ENCODE measurements around the gene ZNF212. TPM values are rescaled to one million over a fixed set of nuclear protein-coding genes. Genes with fewer than 3 reads are reported as not detected.
"Not testable (repeated sequence)": the region's sequence is repeated elsewhere in the genome, so short reads cannot be mapped to it uniquely, and the experiment has no call there.

The ZNF212 gene
- total RNA-seq, 4 donors from 2014 or later = 8.0 to 11.1 (median 10.2) TPM

- Histone ChIP-seq H3K4me1 (no peaks in the 10 kb centered on the region), H3K4me3 (no peak overlapping the region), H3K9me3 (no peaks in the 10 kb centered on the region), H3K36me3 (peaks cover 7 to 64% (median 23%) of the 10 kb centered on the region in 3 donors), H3K27me3 (no peaks in the 10 kb centered on the region), H3K27ac (no peak overlapping the region)
- WGBS, 2 donors = 91 to 100% methylated on average over 2 to 19 of the region's 19 CpGs
- intact Hi-C loops (cut with DNase I) = no loop called here
- DNase-seq = no peak
- TF ChIP-seq POLR2A (IDR thresholded peaks at IDR 0.05) (no peak), CTCF (IDR thresholded peaks at IDR 0.05) (no peak)
Measured at GRCh38 chr7:149225106-149225505, 14.3 kb upstream of the ZNF212 start.

- H3K27ac ChIP-seq = no peak overlapping the region
- intact Hi-C loops (cut with DNase I) = no loop called here
- 88 to 89% methylated on average over 15 to 16 of the region's 22 CpGs for WGBS, 2 donors
- H3K4me3 ChIP-seq = no peak overlapping the region
- no peaks in the 10 kb centered on the region for H3K4me1 ChIP-seq
- H3K36me3 ChIP-seq = peaks cover 7 to 59% (median 23%) of the 10 kb centered on the region in 3 donors
- no peak for TF ChIP-seq POLR2A (IDR thresholded peaks at IDR 0.05)
- no peak for TF ChIP-seq CTCF (IDR thresholded peaks at IDR 0.05)
- no peak for DNase-seq
- H3K9me3 ChIP-seq = no peaks in the 10 kb centered on the region
- H3K27me3 ChIP-seq = no peaks in the 10 kb centered on the region
Measured at GRCh38 chr7:149225656-149226055, 13.8 kb upstream of the ZNF212 start.

- intact Hi-C loops (cut with DNase I); H3K4me3 ChIP-seq; H3K27me3 ChIP-seq; H3K9me3 ChIP-seq; H3K4me1 ChIP-seq; H3K27ac ChIP-seq; DNase-seq: not testable (repeated sequence)
- peaks cover 7 to 52% (median 19%) of the 10 kb centered on the region in 3 donors for H3K36me3 ChIP-seq
- 90 to 91% methylated on average over 13 to 16 of the region's 17 CpGs for WGBS, 2 donors
Measured at GRCh38 chr7:149226366-149226765, 13.1 kb upstream of the ZNF212 start.

GRCh38 chr7:149226840-149227494 lies 12.5 kb upstream of the ZNF212 start:
- Histone ChIP-seq H3K4me1 (no peaks in the 10 kb centered on the region), H3K4me3 (no peak overlapping the region), H3K36me3 (peaks cover 7 to 46% (median 13%) of the 10 kb centered on the region in 3 donors), H3K27me3 (no peaks in the 10 kb centered on the region), H3K9me3 (no peaks in the 10 kb centered on the region), H3K27ac (no peak overlapping the region)
- WGBS, 2 donors = 30 to 90% methylated on average over 2 to 3 of the region's 6 CpGs
- TF ChIP-seq POLR2A (IDR thresholded peaks at IDR 0.05) (no peak), CTCF (IDR thresholded peaks at IDR 0.05) (no peak)
- DNase-seq = no peak
- intact Hi-C loops (cut with DNase I) = no loop called here

GRCh38 chr7:149228831-149229471 lies 10.5 kb upstream of the ZNF212 start:
- intact Hi-C loops (cut with DNase I) = no loop called here
- Histone ChIP-seq H3K4me1 (peaks cover 0 to 18% (median 7%) of the 10 kb centered on the region in 3 donors), H3K27ac (no peak overlapping the region), H3K27me3 (no peaks in the 10 kb centered on the region), H3K36me3 (peaks cover 7 to 26% (median 12%) of the 10 kb centered on the region in 3 donors), H3K9me3 (no peaks in the 10 kb centered on the region), H3K4me3 (no peak overlapping the region)
- DNase-seq = no peak
- WGBS, 2 donors = 54 to 62% methylated on average over 7 of the region's 7 CpGs
- TF ChIP-seq CTCF (IDR thresholded peaks at IDR 0.05) = no peak
- TF ChIP-seq POLR2A (IDR thresholded peaks at IDR 0.05) = no peak

Measured in esophagus squamous epithelium (tissue), 5 donors.